Thymus (tissue), 11 donors: ENCODE results near the gene CEP72. TPM values are rescaled to one million over a fixed set of nuclear protein-coding genes. Genes with fewer than 3 reads are reported as not detected.

ENCODE experiments used
- DNase-seq, 9 donors: peaks; one replicate each; pipeline ENCODE4 v3.0.0-alpha.2; 2013; ENCODE audit warnings: low spot score in 9 of 9, low read depth in 6 of 9, missing footprints in 1 of 9
- H3K27ac ChIP-seq, 2 donors: one replicate each; pipeline ENCODE4 v1.5.1; 2013; ENCODE audit warnings: control low read depth in 1 of 2, low read depth in 1 of 2, low read length in 1 of 2, mild to moderate bottlenecking in 1 of 2, moderate library complexity in 1 of 2
- H3K27me3 ChIP-seq, 2 donors: one replicate each; pipeline ENCODE4 v1.5.1; 2013; ENCODE audit warnings: low read length in 1 of 2; ENCODE audit not compliant: control insufficient read depth in 2 of 2, insufficient read depth in 1 of 2
- H3K36me3 ChIP-seq, 2 donors: one replicate each; pipeline ENCODE4 v1.5.1; 2013; ENCODE audit warnings: low read length in 1 of 2, mild to moderate bottlenecking in 1 of 2, moderate library complexity in 1 of 2; ENCODE audit not compliant: control insufficient read depth in 2 of 2, insufficient read depth in 2 of 2
- H3K4me1 ChIP-seq, 2 donors: one replicate each; pipeline ENCODE4 v1.5.1; 2013; ENCODE audit warnings: low read length in 2 of 2; ENCODE audit not compliant: control insufficient read depth in 2 of 2, insufficient read depth in 2 of 2
- H3K4me3 ChIP-seq, 2 donors: one replicate each; pipeline ENCODE4 v1.5.1; 2013; ENCODE audit warnings: low read length in 2 of 2, control low read depth in 1 of 2, mild to moderate bottlenecking in 1 of 2
- H3K9me3 ChIP-seq, 2 donors: one replicate each; pipeline ENCODE4 v1.5.1; 2013; ENCODE audit warnings: low read length in 1 of 2, mild to moderate bottlenecking in 1 of 2; ENCODE audit not compliant: control insufficient read depth in 2 of 2, insufficient read depth in 1 of 2
- WGBS: extraction: QIAGEN DNeasy Blood & Tissue Kit; methylation state at CpG from one replicate; pipeline ENCODE4 v1.1.7; 2013; 5-methylcytosine and 5-hydroxymethylcytosine counted together
- polyA plus RNA-seq: library from polyadenylated mRNA; stranded (reverse); fragments of 200-250 nt; gene quantifications from one replicate; pipeline ENCODE4 v1.2.3, GENCODE V29; 2013
- total RNA-seq: library from RNA; stranded (reverse); fragments of 120-200 nt; gene quantifications from one replicate; pipeline ENCODE4 v1.2.4, GENCODE V29; 2013
- donor health status: healthy.

The CEP72 gene
- total and polyA plus RNA-seq, 2 donors: 5.0 to 6.0 TPM

- Histone ChIP-seq H3K4me3 (no peak overlapping the region), H3K36me3 (peaks cover 1 to 27% of the 10 kb centered on the region in 2 donors), H3K27ac (no peak overlapping the region), H3K9me3 (peaks cover 0 to 9% of the 10 kb centered on the region in 2 donors), H3K4me1 (peaks cover 0 to 6% of the 10 kb centered on the region in 2 donors), H3K27me3 (peaks cover 0 to 5% of the 10 kb centered on the region in 2 donors)
- DNase-seq: no peak
- WGBS: 97% methylated on average over 13 of the region's 13 CpGs
Measured at GRCh38 chr5:666816-667498, 54.8 kb downstream of the CEP72 start.

DNA sequence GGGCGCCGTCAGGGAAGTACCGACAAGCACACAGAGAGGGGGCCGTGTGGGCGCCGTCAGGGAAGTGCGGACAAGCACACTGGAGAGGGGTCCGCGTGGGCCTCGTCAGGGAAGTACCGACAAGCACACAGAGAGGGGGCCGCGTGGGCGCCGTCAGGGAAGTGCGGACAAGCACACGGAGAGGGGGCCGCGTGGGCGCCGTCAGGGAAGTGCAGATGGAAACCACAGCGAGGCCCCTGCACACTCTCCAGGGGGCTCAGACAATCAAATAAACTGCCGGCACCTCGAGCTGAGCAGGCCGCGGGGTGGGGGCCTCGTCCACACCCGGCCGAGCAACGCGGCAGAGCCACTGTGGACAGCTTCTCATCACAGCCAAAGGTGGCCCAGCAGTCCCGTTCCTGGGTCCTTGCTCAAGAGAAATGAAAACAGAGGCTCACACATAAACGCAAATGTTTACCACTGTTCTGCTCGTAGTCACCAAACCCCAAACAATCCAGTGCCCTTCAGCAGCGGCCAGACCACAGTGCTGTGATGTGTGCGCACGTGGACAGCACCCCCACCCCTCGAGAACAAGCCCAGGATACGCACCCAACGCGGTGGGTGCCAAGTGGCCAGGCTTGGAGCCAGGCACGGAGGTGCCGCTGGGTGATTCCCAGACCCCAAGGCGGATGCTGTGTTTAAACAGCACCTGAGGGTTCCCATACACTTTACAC is 56.3 kb downstream of the CEP72 start:
- WGBS: 88% methylated on average over 44 of the region's 44 CpGs

DNA sequence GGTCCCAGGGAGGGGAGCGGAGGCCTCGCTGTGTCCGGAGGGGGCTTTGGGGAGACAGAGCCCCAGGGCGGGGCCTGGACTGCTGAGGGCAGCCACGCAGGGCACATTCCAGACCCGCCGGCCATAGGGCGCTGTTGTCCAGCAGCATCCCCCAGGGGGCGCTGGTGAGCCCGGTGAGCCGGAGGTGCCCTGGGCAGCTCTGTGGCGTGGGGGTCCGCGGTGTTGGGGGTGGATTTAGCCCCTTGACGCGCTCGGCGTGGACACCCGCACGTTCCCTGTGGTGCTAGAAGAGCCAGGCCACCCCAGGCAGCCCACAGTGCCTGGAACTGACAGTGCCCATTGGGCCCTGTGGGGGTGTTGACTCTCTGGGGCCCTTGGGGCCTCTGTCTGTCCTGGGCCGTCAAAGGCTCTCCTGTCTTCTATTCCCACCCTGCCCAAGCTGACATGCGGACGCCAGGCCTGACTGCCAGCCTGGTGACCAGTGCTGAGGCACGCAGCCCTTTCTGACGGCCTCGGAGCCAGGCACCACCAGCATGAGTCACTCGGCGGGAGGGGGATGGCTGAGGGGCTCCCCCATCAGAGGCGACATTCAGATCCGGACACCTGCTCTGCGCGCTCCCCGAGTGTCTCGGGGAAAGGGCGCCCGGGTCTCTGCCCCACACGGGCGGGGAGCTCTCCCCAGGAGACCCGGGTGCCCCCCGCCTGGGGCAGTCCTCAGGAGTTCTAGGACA is 57.1 kb downstream of the CEP72 start:
- DNase-seq: peak in 1 of 9 donors; percentile 37

More for the DNA sequence above, 56.3 kb downstream of the CEP72 start:
- H3K27me3 ChIP-seq: peaks cover 0 to 20% of the 10 kb centered on the region in 2 donors
- no peak overlapping the region for H3K27ac ChIP-seq
- no peak overlapping the region for H3K4me3 ChIP-seq
- DNase-seq: no peak
- peaks cover 0 to 20% of the 10 kb centered on the region in 2 donors for H3K36me3 ChIP-seq
- no peaks in the 10 kb centered on the region for H3K9me3 ChIP-seq
- peaks cover 0 to 17% of the 10 kb centered on the region in 2 donors for H3K4me1 ChIP-seq

GRCh38 chr5:669842-670395 is 57.8 kb downstream of the CEP72 start:
- H3K4me1 ChIP-seq: peaks cover 0 to 17% of the 10 kb centered on the region in 2 donors
- H3K27me3 ChIP-seq: peaks cover 2 to 31% of the 10 kb centered on the region in 2 donors
- no peak overlapping the region for H3K27ac ChIP-seq
- DNase-seq: no peak
- WGBS: 89% methylated on average over 22 of the region's 22 CpGs
- no peaks in the 10 kb centered on the region for H3K9me3 ChIP-seq
- H3K4me3 ChIP-seq: no peak overlapping the region
- H3K36me3 ChIP-seq: peaks cover 0 to 9% of the 10 kb centered on the region in 2 donors

More for the DNA sequence above, 57.1 kb downstream of the CEP72 start:
- Histone ChIP-seq H3K27ac (no peak overlapping the region), H3K9me3 (no peaks in the 10 kb centered on the region), H3K36me3 (peaks cover 0 to 12% of the 10 kb centered on the region in 2 donors), H3K27me3 (peaks cover 2 to 28% of the 10 kb centered on the region in 2 donors), H3K4me1 (peaks cover 0 to 17% of the 10 kb centered on the region in 2 donors), H3K4me3 (no peak overlapping the region)
- 66% methylated on average over 40 of the region's 40 CpGs for WGBS

DNA sequence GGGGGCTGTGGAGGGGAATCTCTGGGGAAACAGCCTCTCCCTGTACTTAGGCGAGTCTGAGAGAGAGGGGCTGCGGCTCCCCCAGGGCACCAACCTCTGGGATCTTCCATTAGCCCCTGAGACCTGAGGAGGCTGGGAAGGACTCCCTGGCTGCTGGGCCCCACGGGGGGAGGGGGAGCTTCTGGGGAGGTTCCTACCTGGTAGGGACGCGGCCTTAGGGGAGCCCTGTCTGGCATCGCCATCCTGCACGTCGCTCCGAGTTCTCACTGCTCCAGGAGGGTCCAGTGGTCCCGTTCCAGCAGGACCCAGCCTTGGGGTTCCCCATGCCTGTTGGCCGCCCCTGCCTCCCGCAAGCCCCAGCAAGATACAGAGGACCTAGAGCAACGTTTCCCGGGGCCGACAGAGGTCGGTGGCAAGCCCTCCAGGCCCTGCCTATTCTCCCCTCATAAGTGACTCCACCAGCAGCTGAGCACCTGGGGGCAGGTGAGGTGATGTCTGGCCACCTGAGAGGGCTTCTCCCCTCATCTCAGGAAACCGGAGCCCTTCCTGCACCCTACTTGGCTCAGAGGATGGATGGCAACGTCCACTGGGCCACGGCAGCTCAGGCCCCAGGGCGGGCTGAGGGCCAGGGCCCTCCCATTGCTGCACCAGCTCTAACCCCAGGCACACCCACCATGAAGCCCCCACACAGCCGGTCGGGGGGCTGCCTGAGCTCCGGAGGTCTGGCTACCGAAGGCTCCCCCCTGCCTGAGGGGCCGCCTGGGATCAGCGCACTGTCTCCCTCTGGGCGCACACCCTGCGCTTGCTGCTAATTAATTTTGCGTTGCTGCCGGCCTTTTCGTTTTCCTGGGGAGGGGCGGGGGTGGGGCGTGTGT is 58.5 kb downstream of the CEP72 start:
- Histone ChIP-seq H3K9me3 (no peaks in the 10 kb centered on the region), H3K4me3 (no peak overlapping the region), H3K36me3 (peaks cover 0 to 9% of the 10 kb centered on the region in 2 donors), H3K27me3 (peaks cover 2 to 31% of the 10 kb centered on the region in 2 donors), H3K27ac (no peak overlapping the region), H3K4me1 (peaks cover 0 to 17% of the 10 kb centered on the region in 2 donors)
- no peak for DNase-seq
- WGBS: 78% methylated on average over 33 of the region's 33 CpGs

DNA sequence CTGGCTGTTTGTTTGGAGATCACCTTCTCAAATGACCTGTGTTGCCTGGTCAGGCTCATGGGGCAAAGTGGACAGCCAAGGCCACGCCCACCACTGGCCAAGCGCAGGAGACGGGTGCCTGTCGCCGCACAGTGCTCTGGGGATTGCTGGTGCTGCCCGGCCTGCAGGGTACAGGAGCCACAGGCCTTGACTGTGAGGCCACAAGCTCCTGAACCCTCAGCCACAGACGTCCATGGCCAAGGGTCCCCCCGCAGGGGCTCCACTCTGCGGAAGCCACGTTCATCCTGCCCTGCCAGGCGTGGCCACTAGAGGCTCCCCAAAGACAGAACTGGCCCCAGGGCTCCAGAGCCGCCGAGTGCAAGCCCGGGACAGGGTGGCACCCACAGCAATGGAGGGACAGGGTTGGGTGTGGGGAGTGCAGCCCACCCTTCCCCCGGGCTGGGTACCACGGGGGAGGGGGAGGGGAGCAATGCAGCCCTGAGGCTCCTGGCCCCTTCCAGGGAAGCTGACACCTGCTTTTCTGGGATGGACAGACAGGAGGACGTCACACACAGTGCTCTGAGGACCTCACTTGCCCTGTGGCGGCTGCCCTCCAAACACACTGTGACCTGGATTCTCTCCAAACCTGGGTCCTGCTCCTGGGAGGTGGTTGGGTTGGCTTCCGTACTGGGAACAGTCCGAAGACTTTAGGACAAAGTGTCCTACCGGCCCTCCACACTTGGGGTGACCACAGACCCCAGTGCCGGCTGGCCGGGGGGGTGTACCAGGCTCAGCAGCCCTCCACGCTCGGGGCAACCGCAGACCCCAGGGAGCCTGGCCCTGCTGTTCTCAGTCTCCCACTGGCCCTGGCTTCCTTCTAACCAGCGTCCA is 59.6 kb downstream of the CEP72 start:
- Histone ChIP-seq H3K4me1 (peaks cover 0 to 17% of the 10 kb centered on the region in 2 donors), H3K27me3 (peaks cover 2 to 31% of the 10 kb centered on the region in 2 donors), H3K9me3 (no peaks in the 10 kb centered on the region), H3K36me3 (no peaks in the 10 kb centered on the region), H3K27ac (no peak overlapping the region), H3K4me3 (no peak overlapping the region)
- peak in 6 of 9 donors; percentile 16 to 68 (median 40) for DNase-seq
- 43% methylated on average over 27 of the region's 27 CpGs for WGBS

DNA sequence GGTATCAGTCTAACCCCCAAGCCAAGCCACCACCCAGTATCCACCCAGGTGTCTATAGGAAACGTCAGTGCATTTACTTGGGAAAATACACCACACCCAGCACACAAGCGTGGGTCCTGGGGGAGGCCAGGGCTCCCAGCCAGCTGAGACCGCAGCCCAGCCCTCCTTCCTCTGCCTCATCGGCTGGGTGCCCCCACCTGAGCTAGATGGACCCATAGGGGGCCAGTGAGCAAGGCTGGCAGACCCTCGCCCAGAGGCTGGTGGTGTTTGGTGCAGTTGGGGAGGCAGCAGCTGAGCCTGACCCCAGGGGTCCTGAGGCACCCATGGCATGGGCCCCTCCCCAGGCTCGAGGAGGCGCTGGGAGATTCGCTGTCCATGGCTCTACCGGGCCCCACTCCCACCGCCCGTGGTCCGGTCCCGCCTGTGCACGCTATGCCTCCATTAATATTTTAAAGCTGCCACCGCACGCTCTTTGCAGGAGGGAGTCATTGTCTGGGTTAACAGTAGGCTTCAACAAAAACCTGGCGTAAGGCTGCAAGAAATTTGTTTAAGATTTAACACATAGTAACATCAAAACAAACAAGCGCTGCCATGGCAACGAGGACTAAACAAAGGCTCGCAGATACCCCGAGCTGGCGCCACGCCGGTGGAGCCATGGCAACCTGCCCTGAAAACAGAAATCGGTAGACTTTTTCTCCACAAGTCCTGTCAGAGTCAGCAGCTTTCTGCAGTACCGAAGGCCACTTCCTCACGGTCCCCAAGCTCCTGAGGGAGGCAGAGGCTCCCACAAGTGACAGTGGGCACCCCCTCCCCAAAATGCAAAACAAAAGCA is 60.4 kb downstream of the CEP72 start:
- WGBS: 32% methylated on average over 27 of the region's 27 CpGs
- H3K9me3 ChIP-seq: no peaks in the 10 kb centered on the region
- no peak overlapping the region for H3K4me3 ChIP-seq
- H3K36me3 ChIP-seq: no peaks in the 10 kb centered on the region
- H3K4me1 ChIP-seq: peaks cover 0 to 17% of the 10 kb centered on the region in 2 donors
- no peak overlapping the region for H3K27ac ChIP-seq
- DNase-seq: peak in 6 of 9 donors; percentile 21 to 55 (median 30)
- H3K27me3 ChIP-seq: peaks cover 2 to 31% of the 10 kb centered on the region in 2 donors
